GM21390 (cell line): ENCODE results near the gene SHQ1.
"Not testable (repeated sequence)": the region's sequence is repeated elsewhere in the genome, so short reads cannot be mapped to it uniquely, and the experiment has no call there.

Experiments used
- ATAC-seq: cut with Tn5 transposase; IDR thresholded peaks from one replicate; pipeline ENCODE4 v1.9.1; 2021; ENCODE audit not compliant: unreplicated experiment

Gene SHQ1

DNA sequence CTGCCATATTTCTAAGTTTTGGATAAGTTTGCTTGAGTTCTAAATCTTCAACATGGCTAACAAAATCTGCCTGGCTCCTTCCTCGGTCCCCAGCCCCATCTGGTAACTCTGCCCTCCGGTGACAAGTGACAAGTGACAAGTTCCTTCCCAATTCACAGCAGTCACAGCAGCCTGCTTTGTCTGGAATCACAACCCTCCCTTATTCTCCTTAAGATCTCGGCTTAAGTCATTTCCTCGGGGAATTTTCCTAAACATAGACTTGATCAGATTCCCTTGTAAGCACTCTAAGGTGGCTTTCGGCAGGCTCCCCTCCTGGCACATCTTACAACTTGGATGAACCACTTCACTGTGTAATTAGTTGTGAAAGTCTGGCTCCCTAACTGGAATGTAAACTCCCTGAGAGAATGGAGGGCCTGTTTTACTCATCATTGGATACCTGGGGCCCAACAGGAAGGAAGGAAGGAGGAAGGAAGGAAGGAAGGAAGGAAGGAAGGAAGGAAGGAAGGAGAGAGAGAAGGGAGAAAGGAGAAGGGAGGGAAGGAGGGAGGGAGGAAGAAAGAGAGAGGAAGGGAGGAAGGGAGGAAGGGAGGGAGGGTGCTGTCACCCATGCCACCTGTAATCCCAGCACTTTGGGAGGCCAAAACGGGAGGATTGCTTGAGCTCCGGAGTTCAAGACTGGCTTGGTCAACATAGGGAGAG lies 126.4 kb downstream of the SHQ1 start:
- no peak for ATAC-seq

DNA sequence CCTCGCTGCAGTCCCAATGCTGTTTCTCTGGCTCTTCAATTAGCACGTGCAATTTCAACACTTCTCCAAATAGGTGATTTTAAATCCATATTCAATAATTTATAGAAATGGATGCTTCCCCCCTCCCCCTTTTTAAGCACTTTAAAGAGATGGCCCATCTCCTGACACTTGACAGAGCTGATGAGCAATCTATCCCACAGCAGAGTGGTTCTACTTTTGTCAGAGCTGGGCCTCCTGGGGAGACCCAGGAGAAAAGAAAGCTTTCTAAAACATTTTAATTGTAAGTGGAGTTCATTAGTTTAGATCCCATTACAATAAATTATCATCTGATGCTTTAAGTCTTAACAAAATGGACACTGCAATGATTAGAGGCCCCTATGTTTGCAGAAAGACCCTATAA lies 127.7 kb downstream of the SHQ1 start:
- ATAC-seq, result no peak

DNA sequence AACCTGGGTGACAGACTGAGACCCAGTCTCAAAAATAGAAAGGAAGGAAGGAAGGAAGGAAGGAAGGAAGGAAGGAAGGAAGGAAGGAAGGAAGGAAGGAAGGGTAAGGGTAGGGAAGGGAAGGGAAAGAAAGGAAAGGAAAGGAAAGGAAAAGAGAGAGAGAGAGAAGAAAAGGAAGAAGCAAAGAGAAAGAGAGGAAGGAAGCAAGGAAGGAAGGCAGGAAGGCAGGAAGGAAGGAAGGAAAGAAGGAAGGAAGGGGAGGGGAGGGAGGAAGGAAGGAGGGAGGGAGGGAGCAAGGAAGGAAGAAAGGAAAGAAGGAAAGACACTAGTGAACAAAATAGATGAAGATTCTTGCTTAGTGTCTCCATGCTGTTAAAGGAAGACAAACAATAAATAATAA lies 129.1 kb downstream of the SHQ1 start:
- ATAC-seq, result no peak

DNA sequence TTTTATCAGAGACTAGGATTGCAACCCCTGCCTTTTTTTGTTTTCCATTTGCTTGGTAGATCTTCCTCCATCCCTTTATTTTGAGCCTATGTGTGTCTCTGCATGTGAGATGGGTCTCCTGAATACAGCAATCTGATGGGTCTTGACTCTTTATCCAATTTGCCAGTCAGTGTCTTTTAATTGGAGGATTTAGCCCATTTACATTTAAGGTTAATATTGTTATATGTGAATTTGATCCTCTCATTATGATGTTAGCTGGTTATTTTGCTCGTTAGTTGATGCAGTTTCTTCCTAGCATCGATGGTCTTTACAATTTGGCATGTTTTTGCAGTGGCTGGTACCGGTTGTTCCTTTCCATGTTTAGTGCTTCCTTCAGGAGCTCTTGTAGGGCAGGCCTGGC lies 134.1 kb downstream of the SHQ1 start:
- ATAC-seq, result not testable (repeated sequence)

DNA sequence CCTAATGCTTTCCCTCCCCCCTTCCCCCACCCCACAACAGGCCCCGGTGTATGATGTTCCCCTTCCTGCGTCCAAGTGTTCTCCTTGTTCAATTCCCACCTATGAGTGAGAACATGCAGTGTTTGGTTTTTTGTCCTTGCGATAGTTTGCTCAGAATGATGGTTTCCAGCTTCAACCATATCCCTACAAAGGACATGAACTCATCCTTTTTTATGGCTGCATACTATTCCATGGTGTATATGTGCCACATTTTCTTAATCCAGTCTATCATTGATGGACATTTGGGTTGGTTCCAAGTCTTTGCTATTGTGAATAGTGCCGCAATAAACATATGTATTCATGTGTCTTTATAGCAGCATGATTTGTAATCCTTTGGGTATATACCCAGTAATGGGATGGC lies 137.8 kb downstream of the SHQ1 start:
- not testable (repeated sequence) for ATAC-seq

DNA sequence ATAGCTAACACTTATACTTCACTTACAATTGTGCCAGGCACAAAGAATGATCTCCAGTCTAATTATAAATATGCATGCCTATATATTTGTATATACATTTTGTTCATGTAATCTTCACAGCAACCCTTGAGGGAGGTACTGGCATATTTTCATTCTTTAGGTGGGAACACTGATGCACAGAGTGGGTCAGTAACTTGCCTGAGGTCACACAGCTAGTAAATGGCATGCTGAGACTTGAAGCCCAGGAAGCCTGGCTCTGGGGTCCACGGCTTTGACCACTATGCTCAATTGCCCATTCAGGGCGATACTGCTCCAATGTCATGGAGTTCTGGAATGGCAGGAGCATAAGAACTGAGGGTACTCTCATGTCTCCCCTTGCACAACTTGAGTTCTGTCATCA lies 139.8 kb downstream of the SHQ1 start:
- no peak for ATAC-seq

DNA sequence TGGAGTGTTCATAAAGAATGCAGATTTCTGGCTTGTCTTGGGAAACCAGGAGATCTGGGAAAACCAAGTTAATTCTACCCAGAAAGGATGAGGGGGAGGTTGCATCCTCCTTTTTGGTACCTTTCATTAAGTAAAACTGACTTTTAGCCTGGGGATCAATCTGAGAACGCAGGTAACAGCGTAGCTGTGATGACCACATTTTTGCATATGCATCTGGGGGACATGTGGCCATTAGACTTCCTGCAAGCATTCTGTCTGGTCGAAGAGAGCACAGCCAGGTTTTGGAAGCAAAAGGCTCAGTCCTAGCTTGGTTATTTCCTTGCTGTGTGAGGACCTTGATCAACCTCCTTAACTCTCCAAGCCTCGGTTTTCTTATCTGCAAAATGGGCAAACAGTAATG lies 145.2 kb downstream of the SHQ1 start:
- ATAC-seq, result no peak

DNA sequence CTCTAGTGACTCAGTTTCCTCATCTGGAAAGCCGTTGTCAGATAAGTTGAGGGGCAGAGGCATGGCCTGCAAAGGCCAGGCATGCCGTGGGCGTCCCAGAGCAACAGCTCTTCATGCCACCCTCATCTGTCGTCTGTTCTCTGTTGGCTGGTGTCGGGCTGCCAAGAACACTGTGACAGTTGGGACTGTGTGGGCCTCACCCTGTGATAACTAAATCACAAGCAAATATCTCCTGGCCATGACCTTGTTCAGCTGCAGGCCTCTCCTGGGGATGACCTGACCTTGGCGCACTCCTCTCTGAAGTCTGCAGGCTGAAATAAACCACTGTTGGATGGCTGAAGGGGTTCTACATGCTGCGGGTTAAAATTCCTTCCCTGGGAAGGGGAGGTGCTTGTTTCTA lies 145.9 kb downstream of the SHQ1 start:
- ATAC-seq, result no peak

DNA sequence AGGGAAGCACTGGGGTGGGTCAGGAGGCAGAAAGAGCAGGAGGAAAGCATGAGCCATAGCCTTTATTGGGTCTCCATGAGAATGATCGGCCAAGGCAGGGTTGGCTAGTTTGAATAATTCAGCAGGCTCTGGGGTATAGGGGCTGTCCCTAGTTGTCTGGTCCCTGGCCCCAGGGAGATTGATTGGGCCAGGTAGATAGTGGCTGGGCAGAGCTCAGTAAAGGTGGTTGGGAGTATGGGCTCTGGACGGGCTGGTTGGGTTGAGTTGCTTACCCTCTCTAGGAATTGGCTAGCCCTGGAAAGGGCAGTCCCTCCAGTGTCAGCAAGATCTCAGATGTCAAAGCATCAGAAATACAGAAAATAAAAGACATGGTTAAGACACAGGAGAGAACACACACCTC lies 148.1 kb downstream of the SHQ1 start:
- no peak for ATAC-seq

DNA sequence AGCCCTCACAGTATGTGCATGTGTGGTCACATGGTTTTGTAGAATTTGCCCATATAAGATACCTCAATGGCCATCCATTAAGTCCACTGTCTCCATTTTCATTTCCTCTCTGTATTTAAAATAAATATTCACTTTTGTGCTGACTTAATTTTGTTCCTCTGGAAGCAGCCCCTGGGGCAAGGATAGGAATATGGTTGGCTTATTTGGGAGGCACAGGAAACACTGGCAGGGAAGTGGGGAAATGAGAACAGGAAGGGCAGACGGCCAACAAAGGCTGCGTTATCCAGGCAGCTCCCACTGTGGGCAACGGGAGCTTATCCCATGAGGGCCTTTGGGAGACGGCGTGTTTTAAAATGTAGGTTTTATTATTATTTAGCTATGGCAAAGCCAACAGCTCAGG lies 148.6 kb downstream of the SHQ1 start:
- no peak for ATAC-seq
